ENCODE measurements around the gene LDHAL6A.

The LDHAL6A gene

DNA sequence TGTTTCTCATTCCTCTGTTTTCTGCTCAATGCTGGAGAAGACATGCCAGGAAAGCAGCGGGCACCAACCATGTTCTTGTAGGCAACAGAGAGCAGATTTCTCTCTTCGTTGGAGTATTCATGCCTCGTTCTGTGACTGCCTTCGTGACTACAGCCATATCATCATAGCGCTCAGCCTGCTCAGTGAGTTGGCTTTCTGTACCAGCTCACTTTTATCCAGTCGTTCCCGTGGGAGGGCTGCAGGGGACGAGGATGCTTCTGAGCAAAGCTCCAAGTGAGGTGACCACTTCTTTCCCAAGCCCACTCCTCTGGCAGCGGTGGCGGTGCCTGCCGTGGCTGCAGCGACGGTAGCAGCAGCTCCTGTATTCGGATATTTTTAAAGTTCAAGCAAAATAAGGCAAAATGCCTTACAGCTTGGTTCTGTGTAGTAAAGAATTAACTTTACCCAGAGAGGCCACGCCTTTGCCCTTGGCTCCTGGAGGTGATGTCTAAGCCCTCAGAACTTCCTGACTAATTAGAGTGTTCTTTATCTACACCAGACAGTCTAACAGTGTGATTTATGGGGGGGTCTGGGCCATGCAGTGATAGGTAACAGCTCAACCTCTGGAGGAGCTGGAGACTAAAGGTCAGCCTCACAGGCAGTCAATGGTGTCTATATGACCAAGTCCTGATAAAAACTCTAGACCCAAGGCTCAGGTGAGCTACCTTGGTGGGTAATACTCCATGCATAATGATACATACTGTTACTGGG is 35.3 kb downstream of the LDHAL6A start:
- DNase-seq (ENCODE audit: low read depth, low spot score) = no peak

- DNase-seq (ENCODE audit: low read depth, low spot score) = no peak
These were observed 36.3 kb downstream of the LDHAL6A start for GRCh38 chr11:18491924-18492323.

DNA sequence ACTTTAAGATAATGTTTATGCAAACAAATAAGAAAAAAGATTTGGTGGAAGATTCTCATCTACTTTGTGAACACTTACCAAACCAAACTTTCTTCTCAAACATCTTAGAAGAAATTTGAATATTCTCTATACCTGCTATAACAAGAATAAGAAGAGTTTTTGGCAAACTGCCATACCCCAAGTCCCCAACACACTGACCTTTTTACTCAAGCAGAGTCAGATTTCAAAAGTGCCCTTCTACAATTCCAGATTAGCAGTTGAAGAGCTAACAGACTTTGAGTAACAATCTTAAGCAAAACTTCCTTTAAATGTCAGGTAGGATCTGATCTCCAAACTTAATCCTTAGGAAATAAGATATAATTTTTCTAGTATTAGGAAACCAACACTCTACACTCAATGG is 37.2 kb downstream of the LDHAL6A start:
- no peak for DNase-seq (ENCODE audit: low read depth, low spot score)

- no peak for DNase-seq (ENCODE audit: low read depth, low spot score)
These were observed 37.7 kb downstream of the LDHAL6A start for GRCh38 chr11:18493310-18493709.

DNA sequence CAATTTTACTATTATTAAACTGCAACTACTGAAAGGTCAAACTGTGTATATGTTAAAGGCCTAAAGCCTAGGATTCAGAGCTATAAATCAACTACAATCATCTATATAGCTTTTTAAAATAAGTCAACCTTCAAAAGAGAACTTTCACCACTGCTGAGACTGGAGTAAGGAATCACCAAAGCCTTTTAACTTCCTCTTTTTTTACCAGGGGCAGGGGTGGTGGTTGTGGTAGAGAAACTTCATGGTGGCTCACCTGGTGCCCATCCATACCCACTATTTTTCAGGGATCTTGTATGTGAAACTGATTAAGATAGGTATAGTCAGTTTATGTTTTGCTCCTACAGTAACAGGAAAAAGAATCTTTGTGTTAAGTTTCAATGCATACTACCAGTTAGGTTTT is 39.6 kb downstream of the LDHAL6A start:
- DNase-seq (ENCODE audit: low read depth, low spot score) = no peak

DNA sequence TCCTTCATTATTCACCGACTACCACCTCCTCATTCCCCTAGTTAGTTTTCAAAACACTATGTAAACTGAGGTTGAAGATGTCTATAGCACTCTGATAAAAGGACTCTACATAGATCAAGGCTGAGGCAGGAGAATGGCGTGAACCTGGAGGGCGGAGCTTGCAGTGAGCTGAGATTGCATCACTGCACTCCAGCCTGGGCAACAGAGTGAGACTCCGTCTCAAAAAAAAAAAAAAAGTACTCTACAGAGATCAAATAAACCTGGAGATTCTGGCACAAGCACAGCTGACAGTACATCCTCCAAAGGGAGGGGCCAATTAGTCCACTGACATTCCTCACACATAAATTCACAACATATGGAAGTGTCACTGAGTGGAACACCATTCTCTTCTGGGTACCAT is 40.0 kb downstream of the LDHAL6A start:
- DNase-seq (ENCODE audit: low read depth, low spot score) = no peak

DNA sequence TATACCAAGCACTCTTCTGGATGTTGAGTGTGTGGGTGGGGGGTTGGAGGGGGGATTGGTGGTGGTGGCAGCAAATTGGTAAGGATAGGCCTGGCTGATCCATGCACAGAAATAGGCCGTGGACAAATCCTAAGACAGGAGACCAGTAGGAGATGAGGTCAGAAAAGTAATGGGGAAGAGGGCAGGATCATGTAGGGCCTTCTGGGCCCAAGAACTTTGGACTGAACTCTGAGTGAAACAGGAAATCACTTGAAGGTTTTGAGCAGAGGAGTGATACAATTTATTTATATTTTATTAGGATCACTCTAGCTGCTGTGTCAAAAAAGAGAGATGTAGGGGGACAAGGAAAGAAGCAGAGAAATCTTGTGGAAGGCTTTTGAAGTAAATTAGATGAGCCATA is 42.4 kb downstream of the LDHAL6A start:
- DNase-seq (ENCODE audit: low read depth, low spot score) = no peak

DNA sequence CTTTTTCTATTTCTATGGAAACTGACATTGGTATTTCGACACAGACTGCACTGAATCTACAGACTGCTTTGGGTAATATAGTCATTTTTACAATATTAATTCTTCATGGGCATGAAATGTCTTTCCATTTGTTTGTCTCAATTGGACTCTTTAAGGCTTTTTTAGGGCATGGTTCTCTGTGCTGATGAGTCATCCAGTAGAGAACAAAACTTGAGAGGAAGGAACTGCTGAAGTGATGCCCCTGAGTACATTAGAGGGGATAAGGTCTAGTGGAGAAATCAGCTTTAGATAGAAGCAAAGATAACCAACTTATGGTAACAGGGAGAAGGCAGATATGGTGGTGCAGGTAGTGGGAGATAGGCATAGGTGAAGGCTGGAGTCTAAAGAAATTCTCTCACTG is 46.0 kb downstream of the LDHAL6A start:
- DNase-seq (ENCODE audit: low read depth, low spot score) = no peak

DNA sequence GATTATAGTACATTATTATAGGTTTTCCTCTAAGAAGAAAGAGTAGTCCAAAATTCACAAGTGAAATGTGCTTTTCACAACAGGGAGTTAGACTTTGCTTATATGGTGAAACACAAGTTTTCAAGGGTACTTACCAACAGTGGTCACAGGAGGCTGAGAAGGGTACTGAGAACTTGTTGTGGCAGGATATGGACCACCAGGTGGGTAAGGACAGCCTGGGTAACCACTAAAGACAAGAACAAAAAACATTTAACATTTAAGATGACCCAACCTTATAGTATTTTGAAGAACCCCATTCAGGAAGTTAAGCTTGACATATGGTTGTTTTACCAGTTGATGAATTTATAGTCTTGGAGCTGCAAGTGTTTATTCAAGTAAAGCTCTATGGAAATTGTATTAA is 46.7 kb downstream of the LDHAL6A start:
- DNase-seq (ENCODE audit: low read depth, low spot score) = no peak

- no peak for DNase-seq (ENCODE audit: low read depth, low spot score)
These were observed 65.5 kb downstream of the LDHAL6A start for GRCh38 chr11:18521122-18521521.

DNA sequence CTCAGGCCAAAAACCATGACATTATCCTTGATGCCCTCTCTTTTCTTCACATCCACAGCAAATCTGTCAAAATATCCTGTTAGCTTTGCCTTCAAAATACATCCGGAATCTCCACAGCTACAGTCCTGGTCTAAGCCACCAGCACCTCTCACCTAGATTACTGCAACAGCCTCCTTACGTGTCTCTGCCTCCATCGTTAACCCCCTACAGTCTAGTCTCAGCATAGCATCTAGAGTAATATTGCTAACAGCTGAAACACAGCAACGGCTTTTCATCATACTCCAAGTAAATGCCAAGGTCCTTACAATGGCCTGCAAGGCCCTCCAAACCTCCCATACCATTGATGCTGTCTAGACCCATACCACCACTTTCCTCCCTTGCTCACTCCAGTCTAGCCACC is 66.7 kb downstream of the LDHAL6A start:
- no peak for DNase-seq (ENCODE audit: low read depth, low spot score)

DNA sequence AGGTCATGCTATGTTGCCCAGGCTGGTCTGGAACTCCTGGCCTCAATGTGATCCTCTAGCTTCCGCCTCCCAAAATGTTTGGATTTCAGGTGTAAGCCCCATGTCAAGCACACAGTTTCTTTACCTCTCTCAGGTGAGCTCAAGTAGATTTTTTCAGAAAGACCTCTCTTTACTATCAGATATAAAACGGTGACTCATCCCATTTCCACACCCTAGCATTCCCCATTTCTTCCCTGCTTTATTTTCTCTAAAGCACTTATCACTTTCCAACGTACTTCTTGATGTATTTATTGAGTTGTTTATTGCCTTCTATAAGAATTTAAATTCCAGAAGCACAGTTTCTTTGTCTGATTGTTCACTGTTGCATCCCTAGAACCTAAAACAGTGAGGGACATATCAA is 67.4 kb downstream of the LDHAL6A start:
- no peak for DNase-seq (ENCODE audit: low read depth, low spot score)

- no peak for DNase-seq (ENCODE audit: low read depth, low spot score)
These were observed 68.6 kb downstream of the LDHAL6A start for GRCh38 chr11:18524248-18524647.

DNA sequence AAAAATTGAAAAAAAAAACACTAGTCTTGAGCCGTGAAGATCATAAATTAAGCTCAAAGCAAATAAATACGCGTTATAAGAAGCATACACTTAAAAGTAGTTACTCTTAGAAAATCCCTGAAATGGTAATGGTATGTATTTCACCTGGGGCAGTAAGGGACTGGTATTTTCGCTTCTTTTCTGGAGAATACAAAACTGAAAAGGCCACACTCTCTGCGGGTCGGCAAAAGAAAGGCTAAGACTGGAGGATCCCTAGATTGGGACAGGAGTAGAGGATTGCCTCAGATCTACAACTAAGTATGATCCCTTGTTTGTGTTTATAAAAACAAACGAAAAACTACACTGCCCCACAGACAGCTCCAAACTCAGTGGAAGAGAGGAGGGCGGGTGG is 70.5 kb downstream of the LDHAL6A start:
- DNase-seq (ENCODE audit: low read depth, low spot score) = no peak

DNA sequence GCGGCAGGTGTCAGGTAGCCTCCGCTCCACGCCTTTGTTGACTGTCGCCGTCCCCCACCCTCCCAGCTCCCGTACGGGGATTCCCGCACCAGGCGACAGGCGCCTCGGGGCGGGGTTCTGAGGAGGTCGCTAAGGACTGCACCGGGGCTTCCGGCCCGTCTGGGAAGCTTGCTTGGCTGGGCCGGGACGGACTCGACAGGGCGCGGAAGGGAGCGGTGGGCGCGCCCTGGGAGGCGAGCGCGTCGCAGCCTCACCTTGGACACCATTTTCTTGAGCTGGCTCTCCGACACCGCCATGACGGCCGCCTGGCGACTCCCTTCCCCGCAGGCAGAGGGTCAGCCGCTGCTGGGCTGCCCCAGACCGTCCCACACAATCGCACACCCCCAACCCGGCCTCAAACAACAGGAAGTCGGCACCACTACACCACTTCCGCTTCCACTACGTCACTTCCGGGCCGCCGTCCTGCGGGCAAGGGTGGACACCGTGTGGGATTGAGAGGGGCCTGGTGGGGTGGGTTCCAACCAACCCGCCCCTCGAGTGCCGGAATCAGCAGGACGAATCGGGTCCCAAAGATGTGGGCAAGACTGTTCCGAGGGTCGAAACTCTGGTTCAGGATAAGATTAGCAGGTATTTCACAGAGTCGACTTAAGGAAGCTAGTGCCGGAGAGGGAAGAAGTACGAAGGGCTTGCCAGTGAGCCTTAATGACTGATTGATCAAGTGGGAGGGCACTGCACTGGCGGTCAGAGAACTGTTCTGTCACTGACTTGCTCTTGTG is 71.1 kb downstream of the LDHAL6A start, which contains the start of gene TSG101:
TSG101 (minus strand) TSS at position 422 of the 776 bp plus-strand sequence; CDS start at position 296, 126 bp downstream.
- DNase-seq (ENCODE audit: low read depth, low spot score) = peak; percentile 83

GRCh38 chr11:18527512-18527911 is 71.9 kb downstream of the LDHAL6A start:
- no peak for DNase-seq (ENCODE audit: low read depth, low spot score)

All from smooth muscle cell of the brain vasculature (primary cell).